H9 (cell line): ENCODE results near the gene AIF1L. TPM values are rescaled to one million over a fixed set of nuclear protein-coding genes. Genes with fewer than 3 reads are reported as not detected.

Experiments used
- DNase-seq: peaks from one replicate; pipeline ENCODE4 v3.0.0-alpha.2; 2017
- H2AFZ ChIP-seq: one replicate; pipeline ENCODE4 v1.6.1; 2013; ENCODE audit warnings: mild to moderate bottlenecking, low read length, control low read depth, moderate library complexity
- H2AK5ac ChIP-seq: 2 replicates; pipeline ENCODE4 v1.6.1; 2013; ENCODE audit warnings: low read length, control low read depth, mixed read lengths; ENCODE audit not compliant: insufficient read length
- H2BK120ac ChIP-seq: one replicate; pipeline ENCODE4 v1.6.1; 2013; ENCODE audit warnings: low read depth, mild to moderate bottlenecking, low read length, control low read depth, inconsistent platforms; ENCODE audit not compliant: poor library complexity, severe bottlenecking
- H2BK12ac ChIP-seq: 2 replicates; pipeline ENCODE4 v1.6.1; 2013; ENCODE audit warnings: low read length, control low read depth, mixed read lengths, low read depth; ENCODE audit not compliant: insufficient read length
- H2BK15ac ChIP-seq: 2 replicates; pipeline ENCODE4 v1.6.1; 2013; ENCODE audit warnings: low read depth, low read length, control low read depth
- H2BK20ac ChIP-seq: one replicate; pipeline ENCODE4 v1.6.1; 2013; ENCODE audit warnings: low read depth, mild to moderate bottlenecking, low read length, control low read depth, inconsistent platforms; ENCODE audit not compliant: poor library complexity, severe bottlenecking
- H2BK5ac ChIP-seq: 2 replicates; pipeline ENCODE4 v1.6.1; 2013; ENCODE audit warnings: low read length, control low read depth, mixed read lengths; ENCODE audit not compliant: insufficient read length
- H3K14ac ChIP-seq: 2 replicates; pipeline ENCODE4 v1.6.1; 2013; ENCODE audit warnings: low read length, control low read depth; ENCODE audit not compliant: insufficient read depth
- H3K18ac ChIP-seq: 2 replicates; pipeline ENCODE4 v1.6.1; 2013; ENCODE audit warnings: low read depth, mild to moderate bottlenecking, mixed read lengths, low read length, control low read depth; ENCODE audit not compliant: insufficient read length
- H3K23ac ChIP-seq: 2 replicates; pipeline ENCODE4 v1.6.1; 2013; ENCODE audit warnings: low read length, control low read depth, mixed read lengths, low read depth; ENCODE audit not compliant: insufficient read length
- H3K23me2 ChIP-seq: 2 replicates; pipeline ENCODE4 v1.6.1; 2013; ENCODE audit warnings: low read depth, mild to moderate bottlenecking, mixed read lengths, low read length, control low read depth; ENCODE audit not compliant: insufficient read length, poor library complexity, severe bottlenecking
- H3K27ac ChIP-seq: 2 replicates; pipeline ENCODE4 v1.5.1; 2013; ENCODE audit warnings: low read length, control low read depth, mixed read lengths, low read depth; ENCODE audit not compliant: insufficient read length
- H3K27me3 ChIP-seq: 2 replicates; pipeline ENCODE4 v1.6.1; 2013; ENCODE audit warnings: low read length, control low read depth, inconsistent platforms; ENCODE audit not compliant: insufficient read depth
- H3K4ac ChIP-seq: 2 replicates; pipeline ENCODE4 v1.6.1; 2013; ENCODE audit warnings: low read depth, mild to moderate bottlenecking, control low read depth, inconsistent platforms, low read length, moderate library complexity
- H3K4me1 ChIP-seq: 2 replicates; pipeline ENCODE4 v1.6.1; 2013; ENCODE audit warnings: low read length, control low read depth, inconsistent platforms; ENCODE audit not compliant: insufficient read depth
- H3K4me2 ChIP-seq: 2 replicates; pipeline ENCODE4 v1.6.1; 2013; ENCODE audit warnings: low read length, control low read depth, mixed read lengths; ENCODE audit not compliant: insufficient read length, insufficient read depth
- H3K56ac ChIP-seq: 2 replicates; pipeline ENCODE4 v1.6.1; 2013; ENCODE audit warnings: low read depth, mild to moderate bottlenecking, mixed read lengths, low read length, control low read depth; ENCODE audit not compliant: insufficient read length
- H3K79me1 ChIP-seq: 2 replicates; pipeline ENCODE4 v1.6.1; 2013; ENCODE audit warnings: low read depth, mild to moderate bottlenecking, moderate library complexity, low read length, control low read depth, inconsistent platforms; ENCODE audit not compliant: insufficient read depth, poor library complexity, severe bottlenecking
- H3K79me2 ChIP-seq: 2 replicates; pipeline ENCODE4 v1.6.1; 2013; ENCODE audit warnings: low read length, control low read depth, inconsistent platforms; ENCODE audit not compliant: insufficient read depth
- H3K9ac ChIP-seq: 2 replicates; pipeline ENCODE4 v1.6.1; 2013; ENCODE audit warnings: low read length, control low read depth, mixed read lengths; ENCODE audit not compliant: insufficient read length; ENCODE audit errors: extremely low read depth
- H3K9me3 ChIP-seq: one replicate; pipeline ENCODE4 v1.6.1; 2013; ENCODE audit warnings: low read depth, low read length, inconsistent platforms; ENCODE audit not compliant: control insufficient read depth
- H3T11ph ChIP-seq: one replicate; pipeline ENCODE4 v1.6.1; 2013; ENCODE audit warnings: mild to moderate bottlenecking, low read length, control low read depth, inconsistent platforms
- H4K20me1 ChIP-seq: one replicate; pipeline ENCODE4 v1.6.1; 2013; ENCODE audit not compliant: control insufficient read depth, insufficient read length, insufficient read depth
- H4K5ac ChIP-seq: 2 replicates; pipeline ENCODE4 v1.6.1; 2013; ENCODE audit warnings: low read depth, mild to moderate bottlenecking, mixed read lengths, low read length, control low read depth; ENCODE audit not compliant: insufficient read length
- H4K8ac ChIP-seq: replicated peaks from 2 replicates; pipeline ENCODE4 v1.6.1; 2013; ENCODE audit warnings: low read length, control low read depth, mixed read lengths, low read depth; ENCODE audit not compliant: insufficient read length
- H4K91ac ChIP-seq: 2 replicates; pipeline ENCODE4 v1.6.1; 2013; ENCODE audit warnings: low read depth, mild to moderate bottlenecking, moderate library complexity, mixed read lengths, low read length, control low read depth; ENCODE audit not compliant: insufficient read length
- H3K27ac Mint-ChIP-seq, 3 experiments: 2 replicates in 2 of 3; 3 replicates in 1 of 3; pipeline ENCODE4 v1.8.0; 2020 to 2021; ENCODE audit warnings: mixed read lengths in 3 of 3, mild to moderate bottlenecking in 1 of 3, moderate library complexity in 1 of 3
- H3K27me3 Mint-ChIP-seq: 2 replicates; pipeline ENCODE4 v1.8.0; 2021; ENCODE audit warnings: low read depth, mild to moderate bottlenecking, moderate library complexity, mixed read lengths
- H3K36me3 Mint-ChIP-seq, 3 experiments: 2 replicates in 2 of 3; 3 replicates in 1 of 3; pipeline ENCODE4 v1.8.0; 2020 to 2021; ENCODE audit warnings: low read depth in 3 of 3, mixed read lengths in 3 of 3; ENCODE audit not compliant: insufficient read depth in 1 of 3
- H3K4me1 Mint-ChIP-seq, 2 experiments: 2 replicates each; pipeline ENCODE4 v1.8.0; 2020; ENCODE audit warnings: mixed read lengths in 2 of 2
- H3K4me3 Mint-ChIP-seq, 2 experiments: 2 replicates in 1 of 2; 3 replicates in 1 of 2; pipeline ENCODE4 v1.8.0; 2020 to 2021; ENCODE audit warnings: mild to moderate bottlenecking in 2 of 2, mixed read lengths in 2 of 2, moderate library complexity in 1 of 2
- H3K9me3 Mint-ChIP-seq, 2 experiments: 2 replicates in 1 of 2; 3 replicates in 1 of 2; pipeline ENCODE4 v1.8.0; 2020; ENCODE audit warnings: mild to moderate bottlenecking in 2 of 2, mixed read lengths in 2 of 2, moderate library complexity in 1 of 2
- WGBS: extraction: QIAGEN DNeasy Blood & Tissue Kit; methylation state at CpG from one replicate; pipeline ENCODE4 v1.1.7; 2013; ENCODE audit warnings: missing lambda C conversion rate, low lambda C conversion rate, mixed read lengths; ENCODE audit not compliant: insufficient read length; ENCODE audit errors: extremely low coverage; 5-methylcytosine and 5-hydroxymethylcytosine counted together
- total RNA-seq: library from RNA; stranded (reverse); gene quantifications from 2 replicates; pipeline ENCODE4 v1.2.1, GENCODE V29; 2021
- TF ChIP-seq, protein P1 (sequence below): fragments of 200-600 bp; sonication (generic); conservative IDR thresholded peaks from 3 replicates; pipeline ENCODE4 v1.8.0; 2021; ENCODE audit warnings: antibody characterized with exemption, mild to moderate bottlenecking

The AIF1L gene
- total RNA-seq, 1 experiment from 2014 or later = 122 TPM

- no peaks in the 10 kb centered on the region for H3K23me2 ChIP-seq
- no peak overlapping the region for H3K23ac ChIP-seq
- H2BK120ac ChIP-seq = no peak overlapping the region
- H3K4me3 Mint-ChIP-seq = no peak overlapping the region
- no peaks in the 10 kb centered on the region for H4K20me1 ChIP-seq
- H3K27ac ChIP-seq = no peak overlapping the region
- H3K18ac ChIP-seq = no peak overlapping the region
- H4K8ac ChIP-seq = no peak overlapping the region
- H4K91ac ChIP-seq = no peak overlapping the region
- H3K27me3 ChIP-seq = no peaks in the 10 kb centered on the region
- no peak overlapping the region for H4K5ac ChIP-seq
- H3K36me3 Mint-ChIP-seq = no peaks in the 10 kb centered on the region
- H2BK15ac ChIP-seq = no peak overlapping the region
- no peak overlapping the region for H3K56ac ChIP-seq
- H2AK5ac ChIP-seq = no peak overlapping the region
- H3K4me1 ChIP-seq = no peaks in the 10 kb centered on the region
- no peak overlapping the region for H3K14ac ChIP-seq
- H3K27me3 Mint-ChIP-seq = no peaks in the 10 kb centered on the region; the same call in 1 of the 2 replicates
- no peak overlapping the region for H3K4me2 ChIP-seq
- TF ChIP-seq, protein P1, sequence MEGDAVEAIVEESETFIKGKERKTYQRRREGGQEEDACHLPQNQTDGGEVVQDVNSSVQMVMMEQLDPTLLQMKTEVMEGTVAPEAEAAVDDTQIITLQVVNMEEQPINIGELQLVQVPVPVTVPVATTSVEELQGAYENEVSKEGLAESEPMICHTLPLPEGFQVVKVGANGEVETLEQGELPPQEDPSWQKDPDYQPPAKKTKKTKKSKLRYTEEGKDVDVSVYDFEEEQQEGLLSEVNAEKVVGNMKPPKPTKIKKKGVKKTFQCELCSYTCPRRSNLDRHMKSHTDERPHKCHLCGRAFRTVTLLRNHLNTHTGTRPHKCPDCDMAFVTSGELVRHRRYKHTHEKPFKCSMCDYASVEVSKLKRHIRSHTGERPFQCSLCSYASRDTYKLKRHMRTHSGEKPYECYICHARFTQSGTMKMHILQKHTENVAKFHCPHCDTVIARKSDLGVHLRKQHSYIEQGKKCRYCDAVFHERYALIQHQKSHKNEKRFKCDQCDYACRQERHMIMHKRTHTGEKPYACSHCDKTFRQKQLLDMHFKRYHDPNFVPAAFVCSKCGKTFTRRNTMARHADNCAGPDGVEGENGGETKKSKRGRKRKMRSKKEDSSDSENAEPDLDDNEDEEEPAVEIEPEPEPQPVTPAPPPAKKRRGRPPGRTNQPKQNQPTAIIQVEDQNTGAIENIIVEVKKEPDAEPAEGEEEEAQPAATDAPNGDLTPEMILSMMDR = no peak
- no peak overlapping the region for H2BK5ac ChIP-seq
- H2BK12ac ChIP-seq = no peak overlapping the region
- H2AFZ ChIP-seq = no peak overlapping the region
- no peak overlapping the region for H3K27ac Mint-ChIP-seq
- H3K4me1 Mint-ChIP-seq = 0 out of 4 replicates have a peak, but pooled peaks cover 0 to 2% of the 10 kb centered on the region in 2 experiments
- no CpG with 5 or more reads among the region's 9 CpGs for WGBS
- H3K9me3 Mint-ChIP-seq = no peaks in the 10 kb centered on the region
- no peak overlapping the region for H3T11ph ChIP-seq
- no peak overlapping the region for H2BK20ac ChIP-seq
- no peaks in the 10 kb centered on the region for H3K9me3 ChIP-seq
- H3K4ac ChIP-seq = no peak overlapping the region
- H3K79me2 ChIP-seq = no peaks in the 10 kb centered on the region
- no peak overlapping the region for H3K9ac ChIP-seq
- DNase-seq = no peak
- no peaks in the 10 kb centered on the region for H3K79me1 ChIP-seq
Measured at GRCh38 chr9:131080589-131080988, 15.7 kb upstream of the AIF1L start.
